Thymus (tissue), 11 donors: ENCODE results near the gene MPPED1. TPM values are rescaled to one million over a fixed set of nuclear protein-coding genes. Genes with fewer than 3 reads are reported as not detected.

Experiments used
- DNase-seq, 9 donors: peaks; one replicate each; pipeline ENCODE4 v3.0.0-alpha.2; 2013; ENCODE audit warnings: low spot score in 9 of 9, low read depth in 6 of 9, missing footprints in 1 of 9
- H3K27ac ChIP-seq, 2 donors: one replicate each; pipeline ENCODE4 v1.5.1; 2013; ENCODE audit warnings: control low read depth in 1 of 2, low read depth in 1 of 2, low read length in 1 of 2, mild to moderate bottlenecking in 1 of 2, moderate library complexity in 1 of 2
- H3K27me3 ChIP-seq, 2 donors: one replicate each; pipeline ENCODE4 v1.5.1; 2013; ENCODE audit warnings: low read length in 1 of 2; ENCODE audit not compliant: control insufficient read depth in 2 of 2, insufficient read depth in 1 of 2
- H3K36me3 ChIP-seq, 2 donors: one replicate each; pipeline ENCODE4 v1.5.1; 2013; ENCODE audit warnings: low read length in 1 of 2, mild to moderate bottlenecking in 1 of 2, moderate library complexity in 1 of 2; ENCODE audit not compliant: control insufficient read depth in 2 of 2, insufficient read depth in 2 of 2
- H3K4me1 ChIP-seq, 2 donors: one replicate each; pipeline ENCODE4 v1.5.1; 2013; ENCODE audit warnings: low read length in 2 of 2; ENCODE audit not compliant: control insufficient read depth in 2 of 2, insufficient read depth in 2 of 2
- H3K4me3 ChIP-seq, 2 donors: one replicate each; pipeline ENCODE4 v1.5.1; 2013; ENCODE audit warnings: low read length in 2 of 2, control low read depth in 1 of 2, mild to moderate bottlenecking in 1 of 2
- H3K9me3 ChIP-seq, 2 donors: one replicate each; pipeline ENCODE4 v1.5.1; 2013; ENCODE audit warnings: low read length in 1 of 2, mild to moderate bottlenecking in 1 of 2; ENCODE audit not compliant: control insufficient read depth in 2 of 2, insufficient read depth in 1 of 2
- WGBS: extraction: QIAGEN DNeasy Blood & Tissue Kit; methylation state at CpG from one replicate; pipeline ENCODE4 v1.1.7; 2013; 5-methylcytosine and 5-hydroxymethylcytosine counted together
- polyA plus RNA-seq: library from polyadenylated mRNA; stranded (reverse); fragments of 200-250 nt; gene quantifications from one replicate; pipeline ENCODE4 v1.2.3, GENCODE V29; 2013
- total RNA-seq: library from RNA; stranded (reverse); fragments of 120-200 nt; gene quantifications from one replicate; pipeline ENCODE4 v1.2.4, GENCODE V29; 2013
- donor health status: healthy.

The MPPED1 gene
- total and polyA plus RNA-seq, 2 donors: 0.19 to 6.5 TPM

DNA sequence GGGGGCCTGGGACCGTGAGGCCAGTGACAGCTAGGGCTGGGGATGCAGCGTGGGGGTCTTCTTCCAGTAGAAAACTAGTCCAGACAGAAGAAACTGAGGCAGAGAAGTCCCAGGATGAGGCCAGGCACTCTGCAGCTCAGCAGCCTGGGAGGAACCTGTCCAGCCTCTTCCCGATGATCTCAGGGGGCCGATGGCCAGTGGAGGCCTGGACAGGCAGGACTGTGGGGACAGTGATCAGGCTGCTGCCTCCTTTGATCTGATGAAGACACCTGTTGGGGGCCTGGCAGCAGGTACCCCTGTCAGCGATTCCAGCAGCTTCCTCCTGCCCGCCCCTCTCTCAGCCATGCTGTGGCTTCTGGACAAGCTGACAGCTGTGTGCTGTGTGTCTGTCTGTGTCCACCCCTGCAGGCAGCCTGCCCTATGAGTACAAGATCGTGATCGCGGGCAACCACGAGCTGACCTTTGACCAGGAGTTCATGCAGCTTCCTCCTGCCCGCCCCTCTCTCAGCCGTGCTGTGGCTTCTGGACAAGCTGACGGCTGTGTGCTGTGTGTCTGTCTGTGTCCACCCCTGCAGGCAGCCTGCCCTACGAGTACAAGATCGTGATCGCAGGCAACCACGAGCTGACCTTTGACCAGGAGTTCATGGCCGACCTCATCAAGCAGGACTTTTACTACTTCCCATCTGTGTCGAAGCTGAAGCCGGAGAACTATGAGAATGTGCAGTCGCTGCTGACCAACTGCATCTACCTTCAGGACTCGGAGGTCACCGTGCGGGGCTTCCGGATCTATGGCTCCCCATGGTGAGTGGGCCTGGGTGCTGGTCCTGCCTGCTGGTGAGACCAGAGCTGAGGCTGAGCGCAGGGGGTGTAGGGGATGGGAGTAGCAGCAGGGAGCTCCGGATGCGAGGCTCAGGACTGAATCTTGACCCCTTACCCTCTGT is 62.6 kb downstream of the MPPED1 start:
- Histone ChIP-seq H3K36me3 (no peaks in the 10 kb centered on the region), H3K27me3 (peaks cover 2 to 10% of the 10 kb centered on the region in 2 donors), H3K4me3 (no peak overlapping the region), H3K4me1 (no peaks in the 10 kb centered on the region), H3K27ac (no peak overlapping the region), H3K9me3 (no peaks in the 10 kb centered on the region)
- 57% methylated on average over 28 of the region's 28 CpGs for WGBS
- DNase-seq: no peak

DNA sequence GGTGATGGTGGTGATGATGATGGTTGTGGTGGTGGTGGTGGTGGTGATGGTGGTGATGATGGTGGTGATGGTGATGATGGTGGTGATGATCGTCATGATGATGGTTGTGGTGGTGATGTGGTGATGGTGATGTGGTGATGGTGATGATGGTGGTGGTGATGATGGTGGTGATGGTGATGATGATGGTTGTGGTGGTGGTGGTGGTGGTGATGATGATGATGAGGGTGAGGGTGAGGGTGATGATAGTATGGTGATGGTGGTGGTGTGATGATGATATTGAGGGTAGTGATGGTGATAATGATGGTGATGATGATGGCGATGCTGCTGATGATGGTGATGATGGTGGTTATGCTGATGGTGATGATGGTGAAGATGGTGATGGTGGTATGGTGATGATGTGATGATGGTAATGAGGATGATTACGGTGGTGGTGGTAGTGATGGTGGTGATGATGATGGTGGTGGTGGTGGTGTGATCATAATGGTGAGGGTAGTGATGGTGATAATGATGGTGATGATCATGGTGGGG is 63.8 kb downstream of the MPPED1 start:
- no peaks in the 10 kb centered on the region for H3K36me3 ChIP-seq
- H3K27me3 ChIP-seq: peaks cover 2 to 10% of the 10 kb centered on the region in 2 donors
- DNase-seq: no peak
- no peak overlapping the region for H3K4me3 ChIP-seq
- H3K4me1 ChIP-seq: peaks cover 4 to 7% of the 10 kb centered on the region in 2 donors
- H3K9me3 ChIP-seq: no peaks in the 10 kb centered on the region
- WGBS: 83% methylated on average over 3 of the region's 3 CpGs
- H3K27ac ChIP-seq: no peak overlapping the region

GRCh38 chr22:43476341-43476740 is 64.5 kb downstream of the MPPED1 start:
- H3K27me3 ChIP-seq: peaks cover 2 to 10% of the 10 kb centered on the region in 2 donors
- no peaks in the 10 kb centered on the region for H3K36me3 ChIP-seq
- 68% methylated on average over 5 of the region's 5 CpGs for whole genome bisulfite sequencing
- peaks cover 4 to 11% of the 10 kb centered on the region in 2 donors for H3K4me1 ChIP-seq
- no peak for DNase-seq
- no peak overlapping the region for H3K27ac ChIP-seq
- no peaks in the 10 kb centered on the region for H3K9me3 ChIP-seq
- H3K4me3 ChIP-seq: no peak overlapping the region

GRCh38 chr22:43476751-43477725 is 65.2 kb downstream of the MPPED1 start:
- 90% methylated on average over 14 of the region's 14 CpGs for WGBS
- no peak for DNase-seq

GRCh38 chr22:43477966-43478365 is 66.2 kb downstream of the MPPED1 start:
- WGBS: 96% methylated on average over 7 of the region's 7 CpGs
- H3K36me3 ChIP-seq: no peaks in the 10 kb centered on the region
- peaks cover 2 to 10% of the 10 kb centered on the region in 2 donors for H3K27me3 ChIP-seq
- DNase-seq: no peak
- H3K9me3 ChIP-seq: no peaks in the 10 kb centered on the region
- no peak overlapping the region for H3K4me3 ChIP-seq
- H3K4me1 ChIP-seq: peaks cover 11 to 22% of the 10 kb centered on the region in 2 donors
- H3K27ac ChIP-seq: no peak overlapping the region

More at GRCh38 chr22:43476751-43477725, 65.2 kb downstream of the MPPED1 start:
- Histone ChIP-seq H3K27ac (no peak overlapping the region), H3K4me3 (no peak overlapping the region), H3K27me3 (peaks cover 2 to 10% of the 10 kb centered on the region in 2 donors), H3K4me1 (peaks cover 10 to 17% of the 10 kb centered on the region in 2 donors), H3K9me3 (no peaks in the 10 kb centered on the region), H3K36me3 (no peaks in the 10 kb centered on the region)

DNA sequence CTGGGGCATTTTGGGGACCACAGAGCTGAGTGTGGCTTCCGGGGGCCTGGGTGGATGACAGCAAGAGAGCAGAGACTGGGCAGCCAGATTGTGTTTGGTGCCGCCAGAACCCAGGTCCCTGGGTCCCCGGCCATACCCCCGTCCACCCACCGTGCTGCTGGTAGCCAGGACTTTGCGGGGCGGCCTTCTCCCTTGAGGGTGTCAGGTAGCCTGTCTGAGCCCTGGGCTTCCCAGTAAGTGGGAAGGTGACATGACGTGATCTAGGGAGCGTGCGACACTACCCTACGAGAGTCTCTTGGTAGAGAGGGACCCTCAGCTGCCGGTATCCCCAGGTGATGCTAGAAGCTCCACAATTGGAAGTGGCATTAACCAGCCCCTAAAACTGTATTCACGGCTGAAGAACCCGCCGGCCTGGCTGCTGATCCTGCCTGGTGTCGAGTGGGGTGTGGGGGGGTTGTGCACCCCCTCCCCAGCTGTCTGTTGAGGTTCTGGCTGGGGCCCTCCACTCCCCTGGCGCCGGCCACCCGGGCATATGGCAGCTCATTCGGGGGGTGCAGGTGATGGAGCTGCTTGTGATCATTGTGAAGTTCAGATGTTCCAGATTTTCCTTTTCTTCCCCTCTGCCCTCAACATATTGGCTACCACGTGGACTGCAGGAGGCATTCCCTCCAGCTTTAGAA is 66.9 kb downstream of the MPPED1 start:
- 98% methylated on average over 21 of the region's 21 CpGs for WGBS
- peaks cover 11 to 22% of the 10 kb centered on the region in 2 donors for H3K4me1 ChIP-seq
- DNase-seq: no peak

GRCh38 chr22:43479301-43479950 is 67.6 kb downstream of the MPPED1 start:
- H3K4me3 ChIP-seq: no peak overlapping the region
- no peaks in the 10 kb centered on the region for H3K9me3 ChIP-seq
- peaks cover 0 to 2% of the 10 kb centered on the region in 2 donors for H3K27me3 ChIP-seq
- H3K27ac ChIP-seq: no peak overlapping the region
- no peaks in the 10 kb centered on the region for H3K36me3 ChIP-seq
- peaks cover 11 to 22% of the 10 kb centered on the region in 2 donors for H3K4me1 ChIP-seq
- 94% methylated on average over 7 of the region's 7 CpGs for WGBS
- DNase-seq: no peak

More for the DNA sequence above, 66.9 kb downstream of the MPPED1 start:
- H3K36me3 ChIP-seq: no peaks in the 10 kb centered on the region
- H3K27me3 ChIP-seq: peaks cover 0 to 7% of the 10 kb centered on the region in 2 donors
- no peak overlapping the region for H3K27ac ChIP-seq
- H3K9me3 ChIP-seq: no peaks in the 10 kb centered on the region
- no peak overlapping the region for H3K4me3 ChIP-seq

DNA sequence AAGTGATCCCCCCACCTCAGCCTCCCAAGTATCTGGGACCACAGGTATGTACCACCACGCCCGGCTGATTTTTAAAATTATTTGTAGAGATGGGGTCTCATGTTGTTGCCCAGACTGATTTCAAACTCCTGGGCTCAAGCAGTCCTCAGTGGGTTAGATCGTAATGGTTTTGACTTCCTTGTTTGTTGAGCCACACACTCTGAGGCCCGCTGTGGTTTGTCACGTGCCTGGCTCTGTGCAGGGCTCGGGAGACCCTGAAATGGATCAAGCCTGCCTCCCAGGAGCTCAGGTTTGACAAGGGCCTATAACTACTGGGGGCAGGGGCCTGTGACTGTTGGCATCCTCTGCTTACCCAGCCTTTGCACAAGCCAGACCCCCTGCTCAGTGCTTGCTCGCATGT is 68.1 kb downstream of the MPPED1 start:
- H3K27me3 ChIP-seq: no peaks in the 10 kb centered on the region
- H3K4me3 ChIP-seq: no peak overlapping the region
- WGBS: 50% methylated on average over 7 of the region's 7 CpGs
- H3K36me3 ChIP-seq: no peaks in the 10 kb centered on the region
- no peak overlapping the region for H3K27ac ChIP-seq
- DNase-seq: peak in 4 of 9 donors; percentile 6 to 58 (median 22)
- peaks cover 11 to 22% of the 10 kb centered on the region in 2 donors for H3K4me1 ChIP-seq
- H3K9me3 ChIP-seq: no peaks in the 10 kb centered on the region
